ENCODE results near the gene FBXO41.

Gene FBXO41

DNA sequence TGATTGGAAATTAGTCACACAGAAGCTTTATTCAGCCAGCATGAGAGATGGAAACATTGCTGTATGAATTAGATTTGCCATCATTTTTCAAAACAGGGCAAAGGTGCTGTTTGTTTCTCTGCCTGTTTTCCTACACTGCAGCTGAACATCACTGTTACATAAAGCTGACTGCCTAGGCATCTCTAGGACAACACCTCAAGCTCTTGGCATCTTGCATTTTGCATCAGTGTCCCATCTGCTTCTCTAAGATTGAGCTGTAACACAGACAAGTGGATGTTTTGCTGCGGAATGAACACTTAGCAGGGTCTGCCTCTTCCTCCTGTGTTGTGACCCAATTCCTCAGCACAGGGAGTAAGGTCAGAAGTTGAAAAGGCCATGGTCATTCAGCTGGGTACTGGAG lies 45.3 kb downstream of the FBXO41 start:
- DNase-seq = no peak

DNA sequence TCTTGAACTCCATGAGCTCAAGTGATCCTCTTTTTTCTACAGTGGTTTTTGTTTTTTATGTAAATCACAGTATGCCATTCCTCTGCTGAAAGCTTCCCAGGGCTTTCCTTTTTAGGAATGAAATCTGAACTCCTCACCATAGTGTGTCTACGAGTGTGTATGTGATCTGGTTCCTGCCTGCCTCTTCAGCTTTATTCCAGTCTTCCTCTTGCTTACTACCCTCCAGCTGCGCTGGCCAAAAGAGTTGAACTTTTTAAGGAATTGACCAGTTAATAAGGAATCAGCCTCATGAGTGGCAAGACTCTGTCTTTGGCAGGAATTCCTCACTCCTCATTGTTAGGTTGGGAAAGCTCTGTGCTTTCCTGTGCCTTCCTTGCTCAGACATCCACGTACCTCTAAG lies 46.1 kb downstream of the FBXO41 start:
- no peak for DNase-seq

DNA sequence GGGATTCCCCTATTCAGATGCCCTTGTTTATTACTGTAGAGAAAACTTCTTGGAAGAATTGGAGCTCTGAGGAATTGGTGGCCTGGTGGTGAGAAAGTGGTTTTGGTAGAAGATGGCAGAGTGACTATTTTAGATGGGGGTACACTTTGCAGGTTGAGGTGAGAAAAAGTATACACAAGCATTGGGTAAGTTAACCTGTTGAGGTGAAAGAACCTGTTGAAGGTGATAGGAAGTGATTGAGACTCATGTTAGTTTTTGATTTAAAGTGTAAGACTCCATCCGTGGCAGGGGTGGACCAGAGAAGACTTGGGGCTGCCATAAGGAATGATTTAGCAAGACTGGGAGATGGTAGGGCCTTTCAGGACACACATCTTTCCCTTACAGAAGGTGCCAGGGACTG lies 47.1 kb downstream of the FBXO41 start:
- DNase-seq = no peak

DNA sequence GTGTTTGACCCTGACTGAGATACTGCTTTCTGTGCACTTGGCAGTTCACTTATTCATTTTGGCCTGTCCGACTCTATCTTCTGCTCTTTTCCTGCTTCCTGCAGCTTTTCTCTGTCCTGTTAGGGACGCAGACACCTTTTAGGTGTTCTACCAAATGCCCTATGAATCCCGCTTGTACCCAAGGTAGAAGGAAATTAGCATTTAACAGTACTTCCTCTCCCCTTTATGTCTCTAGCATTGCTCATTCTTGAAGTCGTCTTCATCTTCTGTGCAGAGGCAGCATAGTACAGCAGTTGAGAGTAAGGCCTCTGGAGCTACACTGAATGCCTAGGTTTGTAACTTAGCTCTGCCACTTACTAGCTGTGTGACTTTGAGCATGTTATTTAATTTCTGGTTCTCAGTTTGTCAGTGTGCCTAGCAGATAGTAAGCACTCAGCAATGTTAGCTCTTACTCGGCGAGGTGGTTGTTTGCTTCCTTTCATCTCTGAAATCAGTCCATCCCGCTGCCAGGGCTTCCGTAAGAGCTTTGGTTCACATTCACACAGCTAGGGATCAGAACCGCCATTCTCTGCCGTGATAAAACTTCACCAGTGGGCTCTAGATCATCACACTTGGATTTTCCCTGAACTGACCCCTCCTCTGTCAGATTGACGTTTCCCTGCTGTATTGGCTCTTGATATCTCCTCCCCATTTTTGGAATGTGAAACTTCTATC lies 48.8 kb downstream of the FBXO41 start:
- no peak for DNase-seq

DNA sequence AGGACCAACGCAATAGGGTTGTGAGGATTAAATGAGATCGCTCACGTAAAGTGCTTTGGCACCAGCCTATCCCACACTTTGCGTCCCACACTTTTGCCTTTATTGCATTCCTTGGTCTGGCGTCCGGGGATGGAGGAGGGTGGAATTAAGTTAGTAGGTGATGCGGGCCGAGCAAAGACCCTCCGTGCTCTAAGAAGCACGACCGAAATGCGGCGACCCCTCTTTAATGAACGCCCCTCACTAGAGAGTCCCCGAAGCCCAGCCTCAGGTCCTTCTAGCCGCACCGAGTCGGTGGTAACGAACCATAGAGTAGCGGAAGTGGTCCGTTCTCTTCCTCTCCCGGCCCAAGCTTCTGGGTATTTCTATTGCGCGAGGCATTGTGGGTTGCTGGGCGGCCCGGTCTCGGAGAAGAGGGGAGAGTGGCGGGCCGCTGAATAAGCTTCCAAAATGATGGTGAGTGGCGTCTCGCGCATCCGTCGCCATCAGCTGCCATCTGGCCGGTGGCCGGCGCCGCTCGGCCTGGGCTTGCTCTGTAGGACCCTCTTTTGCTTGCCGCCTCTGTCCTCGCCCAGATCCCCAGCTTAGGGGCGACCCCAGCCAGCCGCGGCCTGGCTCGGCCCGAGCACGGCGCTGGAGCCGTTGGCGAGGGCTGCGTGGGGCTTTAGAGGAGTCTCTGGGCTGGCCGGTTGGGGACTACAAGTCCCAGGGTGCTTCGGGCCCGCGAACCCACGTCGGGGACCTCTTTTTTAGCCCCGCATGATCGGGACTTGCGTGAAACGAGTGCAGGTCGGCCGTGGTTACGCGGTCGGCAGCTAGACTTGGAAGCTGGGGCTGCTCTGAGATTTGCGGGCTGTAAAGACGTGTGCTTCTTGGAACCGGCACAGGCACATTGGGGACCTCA lies 50.1 kb downstream of the FBXO41 start, which contains the start of gene CCT7:
Gene CCT7, plus strand, starts transcription at position 377 of the 901 bp plus-strand sequence. Its CDS starts 71 bp downstream, at position 448.
- peak; percentile 89 for DNase-seq

DNA sequence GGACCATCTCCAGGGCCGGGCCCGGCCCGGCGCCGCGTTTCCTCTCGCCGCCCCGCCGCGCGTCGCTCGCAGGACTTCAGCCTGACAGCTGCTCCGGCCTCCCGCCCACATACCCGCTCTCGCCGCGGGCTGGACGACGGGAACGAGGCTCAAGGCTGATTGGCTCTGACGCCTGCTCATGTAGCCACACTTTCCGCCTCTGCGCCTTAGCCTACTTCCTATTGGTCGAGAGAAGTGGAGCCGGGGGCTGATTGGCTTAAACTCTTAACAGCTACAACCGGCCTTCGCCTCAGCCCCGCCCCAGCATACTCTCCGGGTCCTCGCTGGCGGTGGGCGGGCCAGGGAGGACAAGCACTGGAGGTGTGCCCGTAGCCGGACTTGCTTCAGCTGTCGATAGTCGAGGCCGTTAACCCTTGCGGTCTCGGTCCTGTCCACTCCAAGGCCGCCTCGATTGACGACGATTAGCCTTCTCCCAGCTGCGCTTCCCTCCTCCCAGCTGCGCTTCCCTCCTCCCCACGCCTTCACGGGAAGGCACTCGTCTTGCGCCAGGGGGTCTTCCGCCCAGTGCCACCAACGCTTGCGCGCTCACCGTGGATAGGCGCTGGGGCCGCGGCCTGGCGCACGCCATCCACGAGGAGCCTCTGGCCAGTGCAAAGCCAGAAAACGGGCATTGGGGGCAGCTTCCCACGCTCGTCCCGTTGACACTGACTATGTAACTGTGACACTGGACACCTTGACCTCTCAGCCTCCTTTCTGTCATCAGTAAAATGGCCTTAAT lies 50.9 kb downstream of the FBXO41 start, which contains the start of gene PRADC1:
Gene PRADC1, minus strand, starts transcription at position 86 of the 778 bp plus-strand sequence. Its CDS starts 79 bp downstream, at position 7.
- DNase-seq = peak; percentile 100

DNA sequence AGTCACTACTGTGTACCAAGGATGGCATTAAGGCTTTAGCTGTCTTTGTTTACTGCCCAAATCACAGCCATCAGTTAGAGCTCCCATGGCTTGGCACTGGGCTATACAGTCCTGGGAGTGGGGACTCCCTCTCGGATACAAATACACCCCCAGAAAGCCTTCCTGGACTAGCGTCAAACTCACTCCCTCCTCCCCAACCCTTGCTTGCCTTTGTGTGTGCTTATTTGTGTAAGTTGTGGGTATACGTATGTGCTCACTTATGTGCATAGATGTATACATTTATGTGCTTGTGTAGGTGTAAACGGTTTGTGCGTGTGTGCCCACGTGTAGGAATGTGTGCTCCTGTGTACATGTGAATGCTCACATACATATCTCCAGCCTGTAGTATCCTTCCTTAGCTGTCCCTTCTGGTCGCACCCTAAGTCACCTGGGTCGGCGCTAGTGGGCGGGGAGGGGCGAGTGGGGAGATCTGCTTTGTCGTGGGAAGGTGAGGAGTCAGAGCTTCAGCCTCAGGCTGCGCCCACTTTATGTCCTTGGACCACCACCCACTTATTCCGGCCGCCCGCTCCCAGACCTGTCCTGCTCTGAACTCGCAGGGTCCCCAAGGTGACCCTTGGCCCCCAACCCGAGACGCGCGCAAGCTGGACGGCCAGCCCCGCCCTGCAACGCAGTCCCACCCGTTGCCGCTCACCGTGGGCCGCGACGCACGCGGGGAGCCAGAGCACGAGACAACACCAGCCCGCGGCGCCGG lies 51.7 kb downstream of the FBXO41 start:
- DNase-seq = peak; percentile 14

DNA sequence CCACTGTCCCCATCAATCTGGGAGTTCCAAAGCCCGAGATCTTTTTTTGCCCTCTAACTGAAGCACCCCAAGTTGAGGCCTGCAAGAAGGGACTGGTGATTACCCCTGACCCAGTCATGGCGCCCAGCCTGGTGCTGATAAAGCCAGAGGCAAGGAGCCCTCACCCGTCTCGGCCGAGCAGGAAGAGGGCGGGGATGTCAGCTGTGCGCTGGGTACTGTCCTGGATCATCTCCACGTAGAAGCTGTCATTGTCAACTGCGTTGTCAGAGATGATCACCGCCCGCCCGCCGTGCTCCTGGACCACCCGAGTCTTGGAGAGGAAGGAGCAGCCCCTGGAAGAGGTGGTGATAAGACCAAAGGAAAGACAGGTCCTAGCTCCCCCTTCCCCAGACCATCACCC lies 55.6 kb downstream of the FBXO41 start:
- DNase-seq = no peak

DNA sequence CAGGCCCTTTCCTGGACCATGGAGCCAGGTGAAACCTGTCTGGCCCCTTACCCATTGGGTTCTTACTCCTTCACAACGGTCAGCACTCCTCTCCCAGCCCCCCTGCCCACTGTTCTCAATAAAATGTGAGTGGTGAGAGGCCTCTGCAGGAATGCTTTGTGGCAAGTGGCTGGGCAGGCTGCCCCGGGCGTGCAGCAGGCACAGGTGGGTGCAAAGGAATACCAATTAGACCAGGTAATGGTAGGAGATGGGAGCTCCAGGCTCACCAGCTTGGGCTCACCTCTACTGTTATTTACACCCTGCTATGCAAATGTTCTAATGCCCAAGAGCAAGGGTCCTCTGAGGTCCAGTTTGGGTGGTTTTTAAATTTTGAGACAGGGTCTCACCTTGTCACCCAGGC lies 57.2 kb downstream of the FBXO41 start:
- no peak for DNase-seq

DNA sequence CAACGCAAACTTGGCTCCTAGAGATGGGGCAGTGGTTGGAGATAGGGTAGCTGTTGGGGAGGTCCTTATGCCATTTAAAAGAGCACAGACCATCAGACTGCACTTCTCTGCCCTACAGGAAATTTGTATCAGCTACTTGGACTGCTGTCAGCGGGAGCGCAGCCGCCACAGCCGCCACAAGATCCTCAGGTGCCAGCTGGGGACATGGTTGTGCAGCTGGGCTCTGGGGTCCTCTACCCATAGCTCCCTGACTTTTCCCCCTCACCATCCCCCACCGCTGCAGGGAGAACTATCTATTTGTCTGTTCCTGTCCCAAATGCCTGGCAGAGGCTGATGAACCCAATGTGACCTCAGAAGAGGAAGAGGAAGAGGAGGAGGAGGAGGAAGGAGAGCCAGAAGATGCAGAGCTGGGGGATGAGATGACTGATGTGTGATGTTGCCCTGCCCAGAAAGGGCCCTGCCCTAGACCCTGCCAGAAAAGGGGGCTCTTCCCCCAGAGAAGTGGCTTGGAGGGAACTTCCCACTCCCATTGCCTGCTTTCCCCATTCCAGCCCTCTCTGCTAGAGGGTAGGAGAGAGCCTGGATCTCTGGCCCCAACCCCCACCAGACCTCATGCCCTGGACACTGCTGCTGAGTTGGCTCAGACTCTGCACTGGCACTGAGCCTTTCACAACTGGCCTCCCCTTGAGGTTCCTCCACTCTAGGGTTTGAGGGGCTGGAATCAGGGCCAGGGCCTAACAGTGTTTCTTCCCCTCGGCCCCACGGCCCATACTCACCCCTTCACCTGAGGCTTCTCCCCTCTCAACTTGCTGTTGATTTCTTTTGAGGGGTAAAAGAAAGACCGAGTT lies 58.5 kb downstream of the FBXO41 start:
- DNase-seq = no peak

DNA sequence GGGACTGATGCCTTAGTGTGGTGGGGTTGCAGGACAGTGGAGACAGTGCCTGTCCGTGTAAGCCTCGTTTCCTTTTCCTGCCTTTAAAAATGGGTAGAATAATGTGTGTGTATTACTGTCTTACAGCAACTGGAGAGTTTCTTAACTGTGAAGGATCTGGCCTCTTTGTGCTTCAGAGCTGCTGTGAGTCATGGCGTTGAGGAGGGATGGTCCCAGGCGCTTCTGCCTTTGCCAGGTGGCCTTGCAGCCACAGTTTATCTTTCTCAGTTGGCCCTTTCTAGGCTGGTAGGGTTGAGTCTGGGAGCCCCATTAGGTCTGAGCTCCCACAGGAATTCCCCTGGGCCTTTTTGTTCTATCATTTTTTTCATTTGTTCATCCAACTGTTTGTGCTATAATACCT lies 60.5 kb downstream of the FBXO41 start:
- no peak for DNase-seq

DNA sequence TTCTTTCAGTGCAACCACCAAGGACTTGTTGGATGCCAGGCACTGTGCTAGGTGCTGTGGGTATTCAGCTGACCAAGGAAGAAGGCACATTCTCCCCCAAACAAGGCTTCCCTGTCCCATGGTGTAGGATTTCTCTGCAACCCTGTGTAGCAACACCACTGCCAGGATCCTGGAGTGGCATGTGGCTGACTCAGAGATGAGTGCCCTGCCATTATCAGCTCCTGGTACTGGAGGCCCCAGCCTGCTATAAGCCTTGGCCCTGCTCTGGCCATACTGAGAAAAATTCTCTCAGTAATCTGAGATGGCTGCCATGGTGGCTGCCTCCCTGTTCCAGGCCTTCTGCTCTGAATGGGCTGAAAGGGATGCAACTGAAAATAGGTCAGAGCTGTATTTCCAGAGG lies 66.0 kb downstream of the FBXO41 start:
- peak; percentile 48 for DNase-seq

DNA sequence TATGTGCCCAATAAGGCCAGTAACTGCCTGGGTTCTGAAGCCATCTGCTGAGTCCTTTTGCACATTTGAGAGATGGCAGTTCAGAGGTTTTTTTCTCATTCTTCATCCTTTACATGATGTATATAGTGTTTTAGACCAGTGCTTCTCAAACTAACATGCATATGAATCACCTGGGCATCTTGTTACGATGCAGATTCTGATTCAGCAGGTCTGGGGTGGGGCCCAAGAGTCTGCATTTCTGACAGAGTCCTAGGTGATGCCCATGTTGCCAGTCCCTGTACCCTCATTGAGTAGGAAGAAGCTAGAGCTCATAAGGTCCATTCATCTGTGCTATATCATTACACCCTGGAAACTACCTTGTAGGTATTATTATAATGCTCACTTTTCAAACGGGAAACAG lies 66.5 kb downstream of the FBXO41 start:
- DNase-seq = no peak

DNA sequence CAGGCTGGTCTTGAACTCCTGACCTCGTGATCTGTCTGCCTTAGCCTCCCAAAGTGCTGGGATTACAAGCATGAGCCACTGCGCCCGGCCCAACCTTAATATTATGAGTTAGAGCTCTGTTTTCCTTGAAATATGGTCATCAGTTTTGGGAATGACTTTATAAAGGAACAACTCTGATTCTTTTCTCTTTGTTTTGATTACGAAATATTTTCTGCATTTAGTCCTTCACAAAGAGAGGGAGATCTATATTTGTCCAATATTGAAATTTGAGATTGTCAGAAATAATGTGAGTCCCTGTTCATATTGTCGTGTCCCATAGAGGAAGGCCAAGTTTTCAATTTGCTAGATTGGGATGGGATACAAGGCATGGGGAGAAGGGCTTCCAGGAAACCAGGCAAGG lies 67.1 kb downstream of the FBXO41 start:
- DNase-seq = no peak

DNA sequence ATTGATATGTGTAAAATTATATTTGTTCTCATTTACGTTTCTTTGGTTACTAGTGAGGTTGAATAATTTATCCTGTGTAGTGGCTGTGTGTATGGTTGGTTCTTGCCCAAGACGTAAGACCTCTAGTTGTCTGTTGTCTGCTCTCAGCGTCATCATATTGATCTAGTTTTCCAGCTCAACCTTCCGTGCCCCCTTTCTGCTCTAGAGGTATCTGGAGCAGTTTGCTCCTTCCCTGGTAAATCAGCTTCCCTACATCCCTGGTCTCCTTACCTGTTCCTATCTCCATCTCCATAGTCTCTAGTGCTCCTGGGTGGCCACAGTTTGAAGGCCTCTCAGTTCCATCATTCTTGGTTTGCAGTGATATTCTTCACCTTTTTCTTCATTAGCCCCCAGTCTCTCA lies 69.0 kb downstream of the FBXO41 start:
- no peak for DNase-seq

DNA sequence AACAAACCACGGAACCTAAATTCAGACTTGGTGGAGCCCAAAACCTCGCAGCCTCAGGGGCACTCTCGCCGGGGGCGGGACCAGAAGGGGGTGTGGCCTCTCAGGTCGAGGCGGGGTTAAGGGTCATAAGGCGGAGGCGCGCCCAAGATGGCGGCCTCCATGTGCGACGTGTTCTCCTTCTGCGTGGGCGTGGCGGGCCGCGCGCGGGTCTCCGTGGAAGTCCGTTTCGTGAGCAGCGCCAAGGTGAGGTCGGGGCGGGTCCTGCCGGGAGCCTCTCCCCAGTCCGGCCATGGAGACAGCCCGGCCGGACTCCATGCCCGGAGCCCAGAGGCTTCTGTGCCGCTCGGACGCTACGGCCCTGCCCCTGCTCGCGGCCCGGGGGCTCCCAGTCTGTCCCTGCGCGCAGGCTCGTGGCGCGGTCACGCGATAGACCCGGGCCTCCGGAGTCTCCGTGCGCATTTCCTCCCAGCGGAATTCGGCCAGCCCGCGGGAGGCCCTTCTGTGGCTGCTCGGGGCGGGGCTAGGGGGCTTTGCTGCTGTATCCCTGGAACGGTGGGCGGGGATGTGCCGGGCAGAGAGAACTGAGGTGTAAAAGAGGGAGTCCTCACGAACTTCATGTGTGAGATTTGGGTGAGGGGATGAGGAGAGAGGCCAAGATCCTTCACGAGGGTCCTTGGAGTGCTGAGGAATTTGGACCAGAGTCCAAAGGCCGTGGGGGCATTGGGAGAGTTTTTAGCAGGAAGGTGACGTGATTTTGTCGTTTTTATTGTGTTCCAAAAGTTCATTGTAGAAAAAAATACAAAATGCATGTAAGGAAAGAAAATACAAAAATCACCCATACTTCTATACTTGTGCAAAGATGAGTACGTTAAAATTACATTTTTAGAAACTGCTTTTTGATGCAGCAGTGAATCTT lies 69.9 kb downstream of the FBXO41 start, which contains the start of gene SMYD5:
Gene SMYD5, plus strand, starts transcription at position 126 of the 916 bp plus-strand sequence. Its CDS starts 22 bp downstream, at position 148.
- DNase-seq = peak; percentile 82

DNA sequence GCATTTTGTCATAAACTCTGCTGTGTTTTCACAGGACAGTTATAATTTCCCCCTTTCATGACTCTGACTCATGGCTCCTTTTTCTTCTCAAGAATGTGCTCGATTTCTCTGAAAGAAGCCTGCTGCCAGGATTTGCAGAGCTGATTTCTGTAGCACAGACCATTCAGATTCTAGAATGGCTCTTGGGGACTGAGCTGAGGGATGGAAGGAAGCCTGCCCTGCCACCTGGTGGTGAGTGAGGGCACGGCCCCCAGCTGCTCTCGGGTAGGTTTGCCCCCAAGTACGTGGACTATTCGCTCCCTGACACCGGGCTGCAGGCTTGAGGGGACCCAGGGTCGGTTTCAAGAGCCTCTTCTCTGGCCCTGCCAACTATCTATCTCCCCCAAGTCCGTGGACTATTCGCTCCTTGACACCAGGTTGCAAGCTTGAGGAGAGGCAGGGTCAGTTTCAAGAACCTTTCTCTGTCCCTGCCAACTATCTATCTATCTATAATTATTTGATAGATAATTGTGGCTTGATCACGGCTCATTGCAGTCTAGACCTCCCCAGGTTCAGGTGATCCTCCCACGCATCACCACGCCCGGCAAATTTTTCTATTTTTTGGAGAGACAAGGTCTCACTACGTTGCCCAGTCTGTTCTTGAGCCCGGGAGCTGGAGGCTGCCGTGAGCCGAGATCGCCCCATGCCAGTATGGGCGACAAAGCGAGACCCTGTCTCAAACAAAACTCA lies 71.7 kb downstream of the FBXO41 start:
- DNase-seq = peak; percentile 73

DNA sequence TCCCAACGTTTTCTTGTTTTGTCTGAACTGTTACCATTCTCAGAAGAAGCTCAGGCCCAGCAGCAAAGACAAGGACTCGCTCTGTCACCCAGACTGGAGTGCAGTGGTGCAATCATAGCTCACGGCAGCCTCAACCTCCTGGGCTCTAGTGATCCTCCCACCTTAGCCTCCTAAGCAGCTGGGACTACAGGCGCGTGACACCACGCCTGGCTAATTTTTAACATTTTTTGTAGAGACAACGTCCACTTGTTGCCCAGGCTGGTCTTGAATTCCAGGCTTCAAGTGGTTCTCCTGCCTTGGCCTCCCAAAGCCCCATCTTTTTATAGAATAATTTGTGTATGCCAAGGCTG lies 72.2 kb downstream of the FBXO41 start:
- no peak for DNase-seq

DNA sequence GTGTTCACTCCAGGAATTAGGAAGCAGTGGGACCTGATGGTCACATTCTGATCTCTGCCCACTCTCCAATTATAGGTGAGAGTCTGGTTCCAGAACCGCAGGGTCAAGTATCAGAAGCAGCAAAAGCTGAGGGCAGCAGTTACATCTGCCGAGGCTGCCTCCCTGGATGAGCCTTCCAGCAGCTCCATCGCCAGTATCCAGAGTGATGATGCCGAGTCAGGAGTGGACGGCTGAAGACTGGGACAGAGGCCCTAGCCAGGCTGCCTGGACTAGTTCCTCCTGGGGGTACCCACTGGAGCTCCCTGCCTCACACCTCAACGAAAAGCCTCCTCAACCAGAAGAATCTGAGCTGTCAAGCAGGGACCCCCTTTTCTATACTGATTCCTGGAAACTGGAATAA lies 73.6 kb downstream of the FBXO41 start:
- DNase-seq = no peak

DNA sequence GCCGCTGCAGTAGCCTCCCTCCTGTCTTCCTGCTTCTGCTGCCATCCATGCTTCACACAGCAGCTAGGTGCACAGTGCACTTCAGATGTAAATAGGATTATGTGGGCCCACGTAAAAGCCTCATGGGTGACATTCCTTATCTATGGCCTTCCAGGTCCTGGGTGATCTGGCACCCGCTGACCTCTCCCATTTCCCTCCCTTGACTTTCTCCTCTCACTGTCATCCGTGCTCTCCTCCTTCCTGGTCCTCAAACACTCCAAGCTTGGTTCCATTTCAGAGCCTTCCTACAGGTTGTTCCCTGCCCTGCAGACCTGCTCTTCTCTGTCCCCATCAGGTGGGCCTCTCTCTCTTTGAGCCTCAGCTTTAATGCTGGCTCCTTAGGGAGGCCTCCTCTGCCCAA lies 74.3 kb downstream of the FBXO41 start:
- no peak for DNase-seq
